HCT116 (cell line): ENCODE data around the gene AUTS2. TPM values are rescaled to one million over a fixed set of nuclear protein-coding genes. Genes with fewer than 3 reads are reported as not detected.

Experiments
- ATAC-seq: fragments of 200-7000 bp; cut with Tn5 transposase; 2 replicates; pipeline ENCODE4 v1.9.1; 2020; ENCODE audit warnings: mild to moderate bottlenecking, moderate library complexity
- BruUV-seq: library from RNA; stranded (reverse); fragments of 400-500 nt; replicated peaks from 2 replicates; lab custom pipeline; 2021; lab: Mats Ljungman, UMichigan
- CTCF ChIA-PET: fragments of 300-600 bp; sonication (Branson Sonifier 250); formaldehyde crosslinking; loops from one replicate; lab custom pipeline; 2021; ENCODE audit warnings: antibody characterized with exemption; lab: Charles Lee
- POLR2A ChIA-PET: fragments of 300-600, 350-600 bp; sonication (Branson Sonifier 250); formaldehyde crosslinking; loops from one replicate; lab custom pipeline; 2021; ENCODE audit warnings: antibody characterized with exemption; lab: Charles Lee
- RAD21 ChIA-PET, 2 experiments: fragments of 300-600 bp; sonication (Branson Sonifier 250); formaldehyde crosslinking; loops; one replicate each; lab custom pipeline; 2023; ENCODE audit warnings: low total read pairs in 2 of 2; ENCODE audit not compliant: uncharacterized antibody in 2 of 2, unreplicated experiment in 2 of 2, low non-redundant PET in 1 of 2; lab: Charles Lee
- DNase-seq: peaks from one replicate; pipeline ENCODE4 v3.0.0-alpha.2; 2010; ENCODE audit warnings: low read depth, low spot score
- H2AFZ ChIP-seq: fragments of 200-600 bp; shearing (Covaris generic), sonication (generic); 2 replicates; pipeline ENCODE4 v1.6.1; 2017; ENCODE audit warnings: low read depth, mixed run types, mixed read lengths, antibody characterized with exemption, low read length; ENCODE audit not compliant: poor library complexity, severe bottlenecking
- H3K27ac ChIP-seq: 2 replicates; pipeline ENCODE4 v1.5.1; 2012; ENCODE audit warnings: low read depth, low read length
- H3K27me3 ChIP-seq: fragments of 200-600 bp; sonication (generic); 2 replicates; pipeline ENCODE4 v1.6.1; 2016; ENCODE audit warnings: mixed run types, low read length, mixed read lengths; ENCODE audit not compliant: insufficient read depth
- H3K36me3 ChIP-seq, 2 experiments: fragments of 200-500 bp in 1 of 2; fragments of 200-600 bp in 1 of 2; sonication (Bioruptor generic) in 1 of 2; sonication (generic) in 1 of 2; 2 replicates each; pipeline versions ENCODE4 v1.5.1 to v1.6.1; 2014 to 2016; ENCODE audit warnings: low read length in 2 of 2, inconsistent platforms in 1 of 2, mixed read lengths in 1 of 2, mixed run types in 1 of 2; ENCODE audit not compliant: insufficient read depth in 2 of 2, control insufficient read depth in 1 of 2
- H3K4me1 ChIP-seq, 2 experiments: fragments of 200-600 bp in 1 of 2; sonication (generic) in 1 of 2; 2 replicates each; pipeline versions ENCODE4 v1.5.1 to v1.6.1; 2012 to 2017; ENCODE audit warnings: low read length in 2 of 2, inconsistent platforms in 1 of 2, mild to moderate bottlenecking in 1 of 2, mixed read lengths in 1 of 2, mixed run types in 1 of 2, moderate library complexity in 1 of 2; ENCODE audit not compliant: insufficient read depth in 2 of 2, control insufficient read depth in 1 of 2
- H3K4me2 ChIP-seq: fragments of 200-600 bp; sonication (generic); 2 replicates; pipeline ENCODE4 v1.6.1; 2017; ENCODE audit warnings: mixed run types, low read length, mixed read lengths
- H3K4me3 ChIP-seq, 2 experiments: fragments of 200-600 bp in 1 of 2; sonication (generic) in 1 of 2; replicated peaks in 1 of 2; 2 replicates each; pipeline ENCODE4 v1.5.1; 2011 to 2016; ENCODE audit warnings: low read length in 2 of 2, control low read depth in 1 of 2, low read depth in 1 of 2, mild to moderate bottlenecking in 1 of 2, mixed read lengths in 1 of 2, mixed run types in 1 of 2
- H3K79me2 ChIP-seq: fragments of 200-600 bp; sonication (generic); 2 replicates; pipeline ENCODE4 v1.6.1; 2017; ENCODE audit warnings: mild to moderate bottlenecking, mixed run types, low read length, moderate library complexity, mixed read lengths; ENCODE audit not compliant: insufficient read depth
- H3K9ac ChIP-seq: fragments of 200-600 bp; sonication (generic); 2 replicates; pipeline ENCODE4 v1.6.1; 2016; ENCODE audit warnings: low read length, mixed read lengths
- H3K9me2 ChIP-seq: fragments of 200-600 bp; sonication (generic), shearing (Covaris generic); 2 replicates; pipeline ENCODE4 v1.6.1; 2017; ENCODE audit warnings: mixed run types, mild to moderate bottlenecking, moderate library complexity; ENCODE audit not compliant: insufficient read depth
- H3K9me3 ChIP-seq, 2 experiments: fragments of 200-500 bp in 1 of 2; fragments of 200-600 bp in 1 of 2; sonication (Bioruptor generic) in 1 of 2; sonication (generic) in 1 of 2; 2 replicates each; pipeline ENCODE4 v1.6.1; 2014 to 2017; ENCODE audit warnings: low read length in 2 of 2, mixed read lengths in 2 of 2, inconsistent platforms in 1 of 2, low read depth in 1 of 2, mild to moderate bottlenecking in 1 of 2, mixed run types in 1 of 2, moderate library complexity in 1 of 2; ENCODE audit not compliant: control insufficient read depth in 1 of 2, insufficient read depth in 1 of 2
- H4K20me1 ChIP-seq: fragments of 200-600 bp; sonication (generic), shearing (Covaris generic); 2 replicates; pipeline ENCODE4 v1.6.1; 2017; ENCODE audit warnings: mixed run types, mild to moderate bottlenecking, moderate library complexity; ENCODE audit not compliant: insufficient read depth
- CBX3 ChIP-seq: IDR thresholded peaks from 2 replicates; pipeline ENCODE4 v1.6.1; 2012; ENCODE audit warnings: low read depth
- EGR1 ChIP-seq: IDR thresholded peaks from 2 replicates; pipeline ENCODE4 v1.6.1; 2012; ENCODE audit warnings: low read depth
- EZH2 ChIP-seq: fragments of 200-600 bp; sonication (generic); IDR thresholded peaks from 2 replicates; pipeline ENCODE4 v1.6.1; 2017; ENCODE audit warnings: antibody characterized with exemption, mixed run types
- EZH2phosphoT487 ChIP-seq: fragments of 200-600 bp; IDR thresholded peaks from 2 replicates; pipeline ENCODE4 v1.6.1; 2018; ENCODE audit warnings: antibody characterized with exemption, borderline replicate concordance
- FOSL1 ChIP-seq: IDR thresholded peaks from 2 replicates; pipeline ENCODE4 v1.6.1; 2012; ENCODE audit warnings: low read depth
- JUND ChIP-seq: IDR thresholded peaks from 2 replicates; pipeline ENCODE4 v1.6.1; 2012
- POLR2A ChIP-seq: IDR thresholded peaks from 2 replicates; pipeline ENCODE4 v1.7.0; 2011; ENCODE audit warnings: borderline replicate concordance; ENCODE audit not compliant: insufficient read depth, insufficient read length; ENCODE audit errors: extremely low read depth
- POLR2AphosphoS5 ChIP-seq: IDR thresholded peaks from 2 replicates; pipeline ENCODE4 v1.6.1; 2011; ENCODE audit warnings: mild to moderate bottlenecking, low read depth, low read length, moderate library complexity
- RAD21 ChIP-seq: IDR thresholded peaks from 2 replicates; pipeline ENCODE4 v1.6.1; 2012; ENCODE audit warnings: low read depth, mild to moderate bottlenecking
- SP1 ChIP-seq: IDR thresholded peaks from 2 replicates; pipeline ENCODE4 v1.6.1; 2012; ENCODE audit warnings: low read depth
- YY1 ChIP-seq: IDR thresholded peaks from 2 replicates; pipeline ENCODE4 v1.6.1; 2011; ENCODE audit warnings: low read length, low read depth, moderate library complexity, mild to moderate bottlenecking; ENCODE audit not compliant: insufficient replicate concordance; ENCODE audit errors: extremely low read depth
- ZFX ChIP-seq: fragments of 450-650 bp; IDR thresholded peaks from 2 replicates; pipeline ENCODE4 v1.6.1; 2017
- ZNF274 ChIP-seq: fragments of 200-500 bp; sonication (Bioruptor generic); IDR thresholded peaks from 2 replicates; pipeline ENCODE4 v1.6.1; 2014; ENCODE audit warnings: mild to moderate bottlenecking, low read depth, low read length, inconsistent platforms
- intact Hi-C: fragments of 100-400 bp; cut with micrococcal nuclease; formaldehyde crosslinking; loops from 2 replicates; pipeline ENCODE4 v1.10.0; 2022
- total RNA-seq: library from RNA; stranded (reverse); gene quantifications from one replicate; pipeline ENCODE4 v1.2.1, GENCODE V29; 2021; ENCODE audit not compliant: unreplicated experiment
- TF ChIP-seq, protein P1 (sequence below): IDR thresholded peaks from 2 replicates; pipeline ENCODE4 v1.6.1; 2012
- TF ChIP-seq, protein P2 (sequence below), 3 experiments: fragments of 200-600 bp in 1 of 3; sonication (generic) in 1 of 3; IDR thresholded peaks in 2 of 3; conservative IDR thresholded peaks in 1 of 3; 2 replicates each; pipeline ENCODE4 v1.5.1; 2012 to 2017; ENCODE audit warnings: low read depth in 2 of 3, low read length in 2 of 3, antibody characterized with exemption in 1 of 3, borderline replicate concordance in 1 of 3, control low read depth in 1 of 3, mild to moderate bottlenecking in 1 of 3, mixed read lengths in 1 of 3, mixed run types in 1 of 3, moderate library complexity in 1 of 3; ENCODE audit not compliant: insufficient read depth in 1 of 3
- TF ChIP-seq, protein P3 (sequence below): IDR thresholded peaks from 2 replicates; pipeline ENCODE4 v1.6.1; 2011; ENCODE audit warnings: mild to moderate bottlenecking, low read length, moderate library complexity; ENCODE audit not compliant: insufficient replicate concordance; ENCODE audit errors: extremely low read depth

The AUTS2 gene
- total RNA-seq, 1 experiment from 2014 or later, result 0.93 TPM

DNA sequence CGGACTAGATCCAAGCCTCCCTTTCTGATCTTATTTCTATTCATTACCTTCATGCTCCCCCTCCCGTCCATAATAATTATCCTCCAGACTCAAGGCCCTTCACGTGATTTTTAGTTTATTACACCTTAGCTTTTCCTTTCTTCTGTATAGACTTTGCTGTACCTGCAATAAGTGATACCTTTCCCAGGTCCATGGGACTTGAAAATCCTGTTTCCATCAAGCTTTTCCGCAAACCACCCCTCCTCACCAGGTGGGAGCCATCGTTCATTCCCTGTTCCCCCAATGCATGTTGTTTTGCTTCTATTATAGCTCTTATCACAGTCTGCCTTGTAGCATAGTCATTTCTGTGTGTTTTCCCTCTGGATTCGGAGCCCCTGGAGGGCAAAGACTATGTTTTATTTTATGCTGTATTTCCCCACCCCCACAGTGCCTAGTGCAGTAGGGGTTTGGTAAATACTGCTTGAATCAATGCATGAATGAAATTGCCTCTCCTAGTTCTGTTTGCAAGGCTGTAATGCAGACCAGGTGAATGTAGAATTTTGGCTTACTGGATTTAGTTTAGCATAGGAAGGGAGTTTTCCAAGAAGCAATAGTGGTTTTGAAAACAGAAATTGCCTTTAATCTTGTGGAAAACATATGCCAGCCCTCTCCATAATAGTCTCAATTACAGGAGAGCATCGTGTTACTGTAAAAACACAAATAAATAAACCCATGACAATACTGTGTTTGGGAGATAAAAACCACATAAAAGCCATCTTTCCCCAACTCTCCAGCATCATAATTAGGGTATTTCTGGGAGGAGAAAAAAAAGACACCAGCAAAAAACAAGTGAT is 213.4 kb downstream of the AUTS2 start:
- ChIA-PET CTCF (no interaction called here), POLR2A (no interaction called here), RAD21 (no interaction called here)
- Histone ChIP-seq H3K27me3 (no peaks in the 10 kb centered on the region), H3K4me2 (no peak overlapping the region), H3K4me3 (no peak overlapping the region), H3K79me2 (no peaks in the 10 kb centered on the region), H3K27ac (no peak overlapping the region), H3K9ac (no peak overlapping the region), H3K9me2 (no peaks in the 10 kb centered on the region), H3K9me3 (peaks cover 0 to 41% of the 10 kb centered on the region in 2 experiments; a peak in 2 of 4 replicates), H4K20me1 (no peaks in the 10 kb centered on the region), H2AFZ (no peak overlapping the region), H3K36me3 (no peaks in the 10 kb centered on the region), H3K4me1 (no peaks in the 10 kb centered on the region)
- intact Hi-C loops, result no loop called here
- ATAC-seq (no peak), DNase-seq (no peak)
- TF ChIP-seq SP1 (no peak), FOSL1 (no peak), RAD21 (no peak), ZFX (no peak)
- TF ChIP-seq, protein P1, sequence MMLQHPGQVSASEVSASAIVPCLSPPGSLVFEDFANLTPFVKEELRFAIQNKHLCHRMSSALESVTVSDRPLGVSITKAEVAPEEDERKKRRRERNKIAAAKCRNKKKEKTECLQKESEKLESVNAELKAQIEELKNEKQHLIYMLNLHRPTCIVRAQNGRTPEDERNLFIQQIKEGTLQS, result no peak
- no TSS peak for BruUV-seq

DNA sequence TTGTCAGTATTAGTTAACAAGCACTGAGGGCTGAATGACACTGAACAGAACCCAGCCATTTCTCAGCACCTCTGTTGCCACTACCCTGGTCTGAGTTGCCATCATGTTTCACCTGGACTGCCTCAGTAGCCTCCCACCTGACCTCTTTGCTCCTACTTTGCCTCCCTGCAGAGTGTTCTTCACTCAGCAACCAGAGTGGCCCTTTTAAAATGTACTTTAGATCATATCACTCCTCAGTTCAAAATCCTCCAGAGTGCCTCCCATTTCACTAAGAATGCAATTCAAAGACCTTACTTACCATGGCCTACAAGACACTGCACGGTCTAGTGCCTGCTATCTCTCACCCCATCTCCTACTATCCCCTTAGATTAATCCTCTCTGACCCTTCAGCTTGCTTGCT is 214.5 kb downstream of the AUTS2 start:
- Histone ChIP-seq H3K4me1 (no peaks in the 10 kb centered on the region), H3K4me2 (no peak overlapping the region), H3K9ac (no peak overlapping the region), H3K9me3 (peaks cover 0 to 44% of the 10 kb centered on the region in 2 experiments; a peak in 2 of 4 replicates), H3K36me3 (no peaks in the 10 kb centered on the region), H3K9me2 (no peaks in the 10 kb centered on the region), H2AFZ (no peak overlapping the region), H3K4me3 (no peak overlapping the region), H3K27me3 (no peaks in the 10 kb centered on the region), H4K20me1 (no peaks in the 10 kb centered on the region), H3K79me2 (no peaks in the 10 kb centered on the region), H3K27ac (no peak overlapping the region)
- BruUV-seq, result no TSS peak
- RAD21 ChIA-PET, result no interaction called here
- no peak for ATAC-seq
- POLR2A ChIA-PET, result no interaction called here
- intact Hi-C loops, result no loop called here
- CTCF ChIA-PET, result no interaction called here
- TF ChIP-seq, protein P2, sequence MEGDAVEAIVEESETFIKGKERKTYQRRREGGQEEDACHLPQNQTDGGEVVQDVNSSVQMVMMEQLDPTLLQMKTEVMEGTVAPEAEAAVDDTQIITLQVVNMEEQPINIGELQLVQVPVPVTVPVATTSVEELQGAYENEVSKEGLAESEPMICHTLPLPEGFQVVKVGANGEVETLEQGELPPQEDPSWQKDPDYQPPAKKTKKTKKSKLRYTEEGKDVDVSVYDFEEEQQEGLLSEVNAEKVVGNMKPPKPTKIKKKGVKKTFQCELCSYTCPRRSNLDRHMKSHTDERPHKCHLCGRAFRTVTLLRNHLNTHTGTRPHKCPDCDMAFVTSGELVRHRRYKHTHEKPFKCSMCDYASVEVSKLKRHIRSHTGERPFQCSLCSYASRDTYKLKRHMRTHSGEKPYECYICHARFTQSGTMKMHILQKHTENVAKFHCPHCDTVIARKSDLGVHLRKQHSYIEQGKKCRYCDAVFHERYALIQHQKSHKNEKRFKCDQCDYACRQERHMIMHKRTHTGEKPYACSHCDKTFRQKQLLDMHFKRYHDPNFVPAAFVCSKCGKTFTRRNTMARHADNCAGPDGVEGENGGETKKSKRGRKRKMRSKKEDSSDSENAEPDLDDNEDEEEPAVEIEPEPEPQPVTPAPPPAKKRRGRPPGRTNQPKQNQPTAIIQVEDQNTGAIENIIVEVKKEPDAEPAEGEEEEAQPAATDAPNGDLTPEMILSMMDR (IDR thresholded peaks at IDR 0.05 in 2 of 3, conservative IDR thresholded peaks at IDR 0.05 in 1 of 3; ENCODE audit: borderline replicate concordance in 1 of 3, insufficient read depth in 1 of 3, low read depth in 2 of 3, low read length in 2 of 3), result no peak
- TF ChIP-seq JUND (no peak), SP1 (no peak), EZH2phosphoT487 (no peak), POLR2AphosphoS5 (no peak), EGR1 (no peak), ZNF274 (no peak), EZH2 (no peak), CBX3 (no peak), YY1 (no peak), POLR2A (no peak)
- TF ChIP-seq, protein P1, result no peak
- TF ChIP-seq, protein P3, sequence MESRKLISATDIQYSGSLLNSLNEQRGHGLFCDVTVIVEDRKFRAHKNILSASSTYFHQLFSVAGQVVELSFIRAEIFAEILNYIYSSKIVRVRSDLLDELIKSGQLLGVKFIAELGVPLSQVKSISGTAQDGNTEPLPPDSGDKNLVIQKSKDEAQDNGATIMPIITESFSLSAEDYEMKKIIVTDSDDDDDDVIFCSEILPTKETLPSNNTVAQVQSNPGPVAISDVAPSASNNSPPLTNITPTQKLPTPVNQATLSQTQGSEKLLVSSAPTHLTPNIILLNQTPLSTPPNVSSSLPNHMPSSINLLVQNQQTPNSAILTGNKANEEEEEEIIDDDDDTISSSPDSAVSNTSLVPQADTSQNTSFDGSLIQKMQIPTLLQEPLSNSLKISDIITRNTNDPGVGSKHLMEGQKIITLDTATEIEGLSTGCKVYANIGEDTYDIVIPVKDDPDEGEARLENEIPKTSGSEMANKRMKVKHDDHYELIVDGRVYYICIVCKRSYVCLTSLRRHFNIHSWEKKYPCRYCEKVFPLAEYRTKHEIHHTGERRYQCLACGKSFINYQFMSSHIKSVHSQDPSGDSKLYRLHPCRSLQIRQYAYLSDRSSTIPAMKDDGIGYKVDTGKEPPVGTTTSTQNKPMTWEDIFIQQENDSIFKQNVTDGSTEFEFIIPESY, result no peak
- DNase-seq, result no peak
